Measurements from ENCODE around the gene ASXL1. TPM values are rescaled to one million over a fixed set of nuclear protein-coding genes. Genes with fewer than 3 reads are reported as not detected.

Gene ASXL1
- total RNA-seq, 6 donors from 2014 or later, result 60.6 to 389 (median 88.5) TPM

DNA sequence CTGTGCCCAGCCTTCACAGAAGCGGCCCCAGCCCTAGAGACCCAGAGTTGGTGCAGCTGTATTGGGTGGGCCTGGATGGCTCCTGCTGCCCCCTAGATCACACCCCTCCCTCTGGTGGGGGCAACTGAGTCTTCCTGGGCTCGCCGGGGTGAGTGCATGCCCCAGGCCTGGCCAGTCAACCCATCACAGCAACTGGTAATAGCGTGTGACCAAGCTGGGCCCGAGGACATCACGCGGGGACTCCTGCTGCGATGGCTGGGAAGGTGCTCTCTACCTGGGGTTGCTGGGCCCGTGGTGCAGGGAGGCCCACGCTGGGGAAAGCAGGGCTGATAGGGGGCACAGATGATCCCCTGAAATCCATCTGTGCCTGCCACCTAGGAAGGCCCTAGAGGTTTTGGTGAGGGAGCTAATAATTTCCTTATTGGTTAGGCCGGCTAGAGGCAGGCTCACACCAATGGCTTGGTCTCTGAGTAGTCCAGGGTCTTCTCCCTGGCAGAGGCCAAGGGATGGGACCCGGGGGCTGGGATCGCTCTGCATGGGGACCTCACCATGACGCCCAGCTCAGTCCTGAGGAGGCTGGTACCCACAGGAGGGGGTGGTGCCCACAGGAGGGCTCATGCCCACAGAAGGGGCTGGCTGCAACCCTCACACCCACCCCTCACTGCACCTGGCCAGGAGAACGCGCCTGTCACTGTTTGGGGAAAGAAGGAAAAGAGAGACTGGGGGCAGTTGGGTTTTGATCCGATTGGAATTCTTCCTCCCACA is 103.9 kb downstream of the ASXL1 start:
- no peak for TF ChIP-seq POLR2A (IDR thresholded peaks at IDR 0.05)
- TF ChIP-seq, protein P1, sequence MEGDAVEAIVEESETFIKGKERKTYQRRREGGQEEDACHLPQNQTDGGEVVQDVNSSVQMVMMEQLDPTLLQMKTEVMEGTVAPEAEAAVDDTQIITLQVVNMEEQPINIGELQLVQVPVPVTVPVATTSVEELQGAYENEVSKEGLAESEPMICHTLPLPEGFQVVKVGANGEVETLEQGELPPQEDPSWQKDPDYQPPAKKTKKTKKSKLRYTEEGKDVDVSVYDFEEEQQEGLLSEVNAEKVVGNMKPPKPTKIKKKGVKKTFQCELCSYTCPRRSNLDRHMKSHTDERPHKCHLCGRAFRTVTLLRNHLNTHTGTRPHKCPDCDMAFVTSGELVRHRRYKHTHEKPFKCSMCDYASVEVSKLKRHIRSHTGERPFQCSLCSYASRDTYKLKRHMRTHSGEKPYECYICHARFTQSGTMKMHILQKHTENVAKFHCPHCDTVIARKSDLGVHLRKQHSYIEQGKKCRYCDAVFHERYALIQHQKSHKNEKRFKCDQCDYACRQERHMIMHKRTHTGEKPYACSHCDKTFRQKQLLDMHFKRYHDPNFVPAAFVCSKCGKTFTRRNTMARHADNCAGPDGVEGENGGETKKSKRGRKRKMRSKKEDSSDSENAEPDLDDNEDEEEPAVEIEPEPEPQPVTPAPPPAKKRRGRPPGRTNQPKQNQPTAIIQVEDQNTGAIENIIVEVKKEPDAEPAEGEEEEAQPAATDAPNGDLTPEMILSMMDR (IDR thresholded peaks at IDR 0.05), result no peak
- TF ChIP-seq POLR2AphosphoS5 (IDR thresholded peaks at IDR 0.05), result no peak
- no peak for TF ChIP-seq EP300 (IDR thresholded peaks at IDR 0.05)
- DNase-seq (no peak), ATAC-seq (ENCODE audit: low FRiP score in 2 of 2) (no peak)
- Histone ChIP-seq H3K4me3 (no peak overlapping the region), H3K27ac (peak overlapping the region in 1 of 4 donors; percentile 8), H3K36me3 (peaks cover 0 to 3% (median 1%) of the 10 kb centered on the region in 4 donors), H3K27me3 (no peaks in the 10 kb centered on the region), H3K9me3 (no peaks in the 10 kb centered on the region), H3K4me1 (peaks cover 39 to 59% (median 54%) of the 10 kb centered on the region in 4 donors)
- WGBS, 2 donors, result 92 to 97% methylated on average over 5 to 14 of the region's 17 CpGs

- no peak for ATAC-seq (ENCODE audit: low FRiP score in 2 of 2)
- H3K27ac ChIP-seq, result peak overlapping the region; percentile 60 to 70 (median 66)
- no peaks in the 10 kb centered on the region for H3K27me3 ChIP-seq
- H3K4me3 ChIP-seq, result no peak overlapping the region
- H3K9me3 ChIP-seq, result no peaks in the 10 kb centered on the region
- peaks cover 38 to 58% (median 53%) of the 10 kb centered on the region in 4 donors for H3K4me1 ChIP-seq
- H3K36me3 ChIP-seq, result peaks cover 0 to 3% (median 1%) of the 10 kb centered on the region in 4 donors
- TF ChIP-seq POLR2A (IDR thresholded peaks at IDR 0.05), result no peak
- no peak for TF ChIP-seq POLR2AphosphoS5 (IDR thresholded peaks at IDR 0.05)
- TF ChIP-seq, protein P1 (IDR thresholded peaks at IDR 0.05), result no peak
- TF ChIP-seq EP300 (IDR thresholded peaks at IDR 0.05), result no peak
- no peak for DNase-seq
- 77 to 86% methylated on average over 7 to 15 of the region's 15 CpGs for WGBS, 2 donors
These were observed 104.9 kb downstream of the ASXL1 start for GRCh38 chr20:32462900-32463641.

- Histone ChIP-seq H3K9me3 (no peaks in the 10 kb centered on the region), H3K36me3 (peaks cover 0 to 3% (median 1%) of the 10 kb centered on the region in 4 donors), H3K4me3 (no peak overlapping the region), H3K27me3 (no peaks in the 10 kb centered on the region), H3K4me1 (peaks cover 40 to 57% (median 55%) of the 10 kb centered on the region in 4 donors), H3K27ac (peak overlapping the region; percentile 60 to 91 (median 66))
- 58 to 62% methylated on average over 6 to 28 of the region's 28 CpGs for WGBS, 2 donors
- TF ChIP-seq POLR2AphosphoS5 (IDR thresholded peaks at IDR 0.05), result peak in 1 of 2 donors; percentile 7
- TF ChIP-seq, protein P1 (IDR thresholded peaks at IDR 0.05), result no peak
- ATAC-seq (ENCODE audit: low FRiP score in 2 of 2) (no peak), DNase-seq (peak in 1 of 2 donors; percentile 69)
These were observed 105.7 kb downstream of the ASXL1 start for GRCh38 chr20:32463642-32464400.

GRCh38 chr20:32464401-32465091 is 106.4 kb downstream of the ASXL1 start:
- Histone ChIP-seq H3K4me3 (no peak overlapping the region), H3K4me1 (peaks cover 44 to 65% (median 61%) of the 10 kb centered on the region in 4 donors), H3K9me3 (no peaks in the 10 kb centered on the region), H3K27ac (peak overlapping the region; percentile 64 to 91 (median 78)), H3K27me3 (no peaks in the 10 kb centered on the region), H3K36me3 (peaks cover 0 to 3% (median 1%) of the 10 kb centered on the region in 4 donors)
- no peak for ATAC-seq (ENCODE audit: low FRiP score in 2 of 2)
- DNase-seq, result peak in 1 of 2 donors; percentile 78
- TF ChIP-seq EP300 (IDR thresholded peaks at IDR 0.05) (no peak), POLR2A (IDR thresholded peaks at IDR 0.05) (no peak), POLR2AphosphoS5 (IDR thresholded peaks at IDR 0.05) (no peak)
- 89% methylated on average over 13 to 19 of the region's 20 CpGs for WGBS, 2 donors
